Brain microvascular endothelial cell (primary cell): ENCODE data around the gene HDAC8.
"Not testable (repeated sequence)": the region's sequence is repeated elsewhere in the genome, so short reads cannot be mapped to it uniquely, and the experiment has no call there.

Experiments
- DNase-seq: peaks from one replicate; pipeline ENCODE4 v3.0.0-alpha.2; 2020
- H3K27ac ChIP-seq: fragments of 250-450 bp; sonication (Bioruptor Pico); 2 replicates; pipeline ENCODE4 v1.5.1; 2020; ENCODE audit warnings: mild to moderate bottlenecking, moderate library complexity
- H3K27me3 ChIP-seq: fragments of 250-450 bp; sonication (Bioruptor Pico); replicated peaks from 2 replicates; pipeline ENCODE4 v1.5.1; 2020; ENCODE audit warnings: mild to moderate bottlenecking
- H3K36me3 ChIP-seq: fragments of 250-450 bp; sonication (Bioruptor Pico); replicated peaks from 2 replicates; pipeline ENCODE4 v1.5.1; 2020; ENCODE audit warnings: mild to moderate bottlenecking
- H3K4me3 ChIP-seq: 2 replicates; pipeline ENCODE4 v1.5.1; 2011; ENCODE audit warnings: low read depth, mild to moderate bottlenecking, control low read depth, low read length, moderate library complexity
- CTCF ChIP-seq: IDR thresholded peaks from 2 replicates; pipeline ENCODE4 v1.5.1; 2011; ENCODE audit warnings: low read depth, mild to moderate bottlenecking, moderate library complexity, low read length, control low read depth, inconsistent platforms; ENCODE audit errors: missing control alignments
- in situ Hi-C: cut with HindIII; loops from 2 replicates; pipeline ENCODE4 v1.10.0; 2017; ENCODE audit warnings: low sequenced_read_pairs, low pct_ligation_motif_present

HDAC8 gene

GRCh38 chrX:72436010-72436409 lies 136.6 kb downstream of the HDAC8 start:
- no peak for TF ChIP-seq CTCF
- Histone ChIP-seq H3K36me3 (no peaks in the 10 kb centered on the region), H3K27ac (no peak overlapping the region), H3K4me3 (no peak overlapping the region), H3K27me3 (no peaks in the 10 kb centered on the region)
- DNase-seq, result no peak
- in situ Hi-C loops, result no loop called here

GRCh38 chrX:72430405-72430968 lies 142.2 kb downstream of the HDAC8 start:
- no peak overlapping the region for H3K4me3 ChIP-seq
- H3K27ac ChIP-seq, result no peak overlapping the region
- TF ChIP-seq CTCF, result no peak
- H3K27me3 ChIP-seq, result peaks cover 2% of the 10 kb centered on the region
- H3K36me3 ChIP-seq, result no peaks in the 10 kb centered on the region
- DNase-seq, result no peak
- in situ Hi-C loops, result no loop called here

GRCh38 chrX:72421797-72422196 lies 150.8 kb downstream of the HDAC8 start:
- no peak for TF ChIP-seq CTCF
- DNase-seq, result no peak
- no peak overlapping the region for H3K27ac ChIP-seq
- no peak overlapping the region for H3K4me3 ChIP-seq
- in situ Hi-C loops, result no loop called here
- no peaks in the 10 kb centered on the region for H3K27me3 ChIP-seq
- H3K36me3 ChIP-seq, result no peaks in the 10 kb centered on the region

GRCh38 chrX:72409993-72410392 lies 162.7 kb downstream of the HDAC8 start:
- no peak overlapping the region for H3K4me3 ChIP-seq
- in situ Hi-C loops, result no loop called here
- no peak for DNase-seq

GRCh38 chrX:72408885-72409284 lies 163.8 kb downstream of the HDAC8 start:
- in situ Hi-C loops, result no loop called here
- no peaks in the 10 kb centered on the region for H3K36me3 ChIP-seq
- no peaks in the 10 kb centered on the region for H3K27me3 ChIP-seq
- TF ChIP-seq CTCF, result no peak
- DNase-seq, result no peak
- H3K4me3 ChIP-seq, result no peak overlapping the region
- H3K27ac ChIP-seq, result no peak overlapping the region

More at GRCh38 chrX:72409993-72410392, 162.7 kb downstream of the HDAC8 start:
- Histone ChIP-seq H3K27ac (no peak overlapping the region), H3K36me3 (no peaks in the 10 kb centered on the region), H3K27me3 (no peaks in the 10 kb centered on the region)
- no peak for TF ChIP-seq CTCF

GRCh38 chrX:72405136-72405535 lies 167.5 kb downstream of the HDAC8 start:
- H3K36me3 ChIP-seq, H3K27me3 ChIP-seq, DNase-seq, H3K4me3 ChIP-seq, H3K27ac ChIP-seq, in situ Hi-C loops: not testable (repeated sequence)
